K562 (cell line): ENCODE results near the gene NCAPG2. TPM values are rescaled to one million over a fixed set of nuclear protein-coding genes. Genes with fewer than 3 reads are reported as not detected.

ENCODE experiments used
- ATAC-seq: fragments of 200-7000 bp; cut with Tn5 transposase; 3 replicates; pipeline ENCODE4 v1.9.1; 2020; ENCODE audit warnings: moderate library complexity
- BruUV-seq: library from RNA; stranded (reverse); fragments of 400-500 nt; replicated peaks from 2 replicates; lab custom pipeline; 2021; lab: Mats Ljungman, UMichigan
- CTCF ChIA-PET: fragments of 300-600 bp; formaldehyde crosslinking; extraction: SDS; loops from one replicate; lab custom pipeline; 2021; ENCODE audit warnings: low intra/inter-chr PET ratio; lab: Yijun Ruan, JAX
- POLR2A ChIA-PET: fragments of 300-600, 350-650 bp; sonication (Branson Sonifier 250); formaldehyde crosslinking; extraction: SDS; loops from one replicate; lab custom pipeline; 2021; ENCODE audit warnings: antibody characterized with exemption, inconsistent platforms; lab: Yijun Ruan, JAX
- DNase-seq, 4 experiments: peaks; one replicate each; pipeline versions ENCODE4 v3.0.0 to v3.0.0-alpha.2; 2011 to 2018; ENCODE audit warnings: low spot score in 3 of 4, mixed read lengths in 3 of 4; ENCODE audit errors: extremely low read depth in 1 of 4
- FAIRE-seq: peaks from 2 replicates; lab custom pipeline; 2011; peaks lifted over from hg19 to GRCh38; lab: Jason Lieb, UNC
- H2AFZ ChIP-seq: 2 replicates; pipeline ENCODE4 v1.6.0; 2011; ENCODE audit warnings: low read depth, low read length, control low read depth, inconsistent platforms
- H3K27ac ChIP-seq: fragments of 200-600 bp; 3 replicates; pipeline ENCODE4 v1.8.0; 2011; ENCODE audit warnings: low read depth, mild to moderate bottlenecking, control low read depth, inconsistent platforms, low read length, moderate library complexity, mixed read lengths; ENCODE audit errors: extremely low read depth
- H3K27me3 ChIP-seq, 2 experiments: fragments of 300-600 bp in 1 of 2; 2 replicates in 1 of 2; 3 replicates in 1 of 2; pipeline versions ENCODE4 v1.6.0 to v1.8.0; 2011; ENCODE audit warnings: inconsistent platforms in 2 of 2, low read length in 2 of 2, mild to moderate bottlenecking in 1 of 2, mixed read lengths in 1 of 2, moderate library complexity in 1 of 2; ENCODE audit not compliant: control insufficient read depth in 2 of 2, insufficient read depth in 2 of 2
- H3K36me3 ChIP-seq: fragments of 300-600 bp; 3 replicates; pipeline ENCODE4 v1.8.0; 2011; ENCODE audit warnings: mild to moderate bottlenecking, low read length, inconsistent platforms; ENCODE audit not compliant: control insufficient read depth, insufficient read depth
- H3K4me1 ChIP-seq, 2 experiments: fragments of 200-600 bp in 1 of 2; replicated peaks in 1 of 2; 2 replicates in 1 of 2; 3 replicates in 1 of 2; pipeline versions ENCODE4 v1.5.1 to v1.8.0; 2011; ENCODE audit warnings: inconsistent platforms in 2 of 2, low read length in 2 of 2, mild to moderate bottlenecking in 1 of 2, mixed read lengths in 1 of 2, moderate library complexity in 1 of 2; ENCODE audit not compliant: control insufficient read depth in 2 of 2, insufficient read depth in 2 of 2
- H3K4me2 ChIP-seq: 2 replicates; pipeline ENCODE4 v1.6.1; 2011; ENCODE audit warnings: low read length, control low read depth, inconsistent platforms, mixed read lengths; ENCODE audit not compliant: insufficient read depth
- H3K4me3 ChIP-seq: fragments of 200-600 bp; sonication (generic), shearing (Covaris generic); 2 replicates; pipeline ENCODE4 v1.5.1; 2016; ENCODE audit warnings: control low read depth, inconsistent platforms
- H3K79me2 ChIP-seq: fragments of 200-600 bp; 3 replicates; pipeline ENCODE4 v1.8.0; 2011; ENCODE audit warnings: low read length, inconsistent platforms; ENCODE audit not compliant: control insufficient read depth, insufficient read depth
- H3K9ac ChIP-seq, 2 experiments: 2 replicates each; pipeline versions ENCODE4 v1.6.0 to v1.6.1; 2011; ENCODE audit warnings: low read depth in 2 of 2, low read length in 2 of 2, control low read depth in 1 of 2, inconsistent platforms in 1 of 2, mild to moderate bottlenecking in 1 of 2, mixed read lengths in 1 of 2; ENCODE audit not compliant: insufficient read depth in 1 of 2
- H3K9me1 ChIP-seq: one replicate; pipeline ENCODE4 v1.6.0; 2011; ENCODE audit warnings: inconsistent platforms, mild to moderate bottlenecking, low read length, moderate library complexity; ENCODE audit not compliant: control insufficient read depth, insufficient read depth
- H3K9me3 ChIP-seq: replicated peaks from 2 replicates; pipeline ENCODE4 v1.5.1; 2011; ENCODE audit warnings: low read depth, low read length, inconsistent platforms; ENCODE audit not compliant: control insufficient read depth, insufficient read depth
- H4K20me1 ChIP-seq: replicated peaks from 2 replicates; pipeline ENCODE4 v1.6.1; 2011; ENCODE audit warnings: low read length, inconsistent platforms, mixed read lengths; ENCODE audit not compliant: control insufficient read depth, insufficient read depth
- ARID1B ChIP-seq: fragments of 450-650 bp; IDR thresholded peaks from 2 replicates; pipeline ENCODE4 v1.6.1; 2016; ENCODE audit warnings: antibody characterized with exemption, mild to moderate bottlenecking, inconsistent platforms
- BCOR ChIP-seq: fragments of 450-650 bp; IDR thresholded peaks from 2 replicates; pipeline ENCODE4 v1.6.1; 2016
- CBFA2T2 ChIP-seq: fragments of 450-650 bp; conservative IDR thresholded peaks from 2 replicates; pipeline ENCODE4 v1.6.1; 2017; ENCODE audit warnings: mild to moderate bottlenecking
- CBFA2T3 ChIP-seq: fragments of 450-650 bp; IDR thresholded peaks from 2 replicates; pipeline ENCODE4 v1.6.1; 2017
- CBX3 ChIP-seq, 2 experiments: IDR thresholded peaks; 1 replicate in 1 of 2; 2 replicates in 1 of 2; pipeline ENCODE4 v1.6.1; 2012; ENCODE audit warnings: inconsistent platforms in 2 of 2, low read length in 2 of 2, borderline replicate concordance in 1 of 2, control low read depth in 1 of 2
- CHD4 ChIP-seq: fragments of 200-600 bp; sonication (generic); IDR thresholded peaks from 3 replicates; pipeline ENCODE4 v1.6.1; 2012; ENCODE audit warnings: low read depth, mild to moderate bottlenecking, mixed read lengths, low read length, inconsistent platforms; ENCODE audit not compliant: insufficient read depth, insufficient replicate concordance, poor library complexity, severe bottlenecking
- EP300 ChIP-seq: IDR thresholded peaks from 2 replicates; pipeline ENCODE4 v1.6.1; 2012; ENCODE audit warnings: low read length, improper control_type of control experiment
- GATA2 ChIP-seq: sonication (generic); formaldehyde crosslinking; IDR thresholded peaks from 2 replicates; pipeline ENCODE4 v1.4.0; 2020; ENCODE audit warnings: mild to moderate bottlenecking, missing genetic modification reagents
- HDAC2 ChIP-seq: fragments of 450-650 bp; IDR thresholded peaks from 2 replicates; pipeline ENCODE4 v1.6.1; 2016; ENCODE audit warnings: mild to moderate bottlenecking
- KDM1A ChIP-seq, 2 experiments: fragments of 450-650 bp; IDR thresholded peaks; 2 replicates each; pipeline ENCODE4 v1.6.1; 2016; ENCODE audit warnings: mild to moderate bottlenecking in 2 of 2
- KDM5B ChIP-seq: fragments of 200-600 bp; sonication (generic); IDR thresholded peaks from 2 replicates; pipeline ENCODE4 v1.6.1; 2012; ENCODE audit warnings: low read depth, mild to moderate bottlenecking, moderate library complexity, low read length, control low read depth, inconsistent platforms; ENCODE audit not compliant: insufficient replicate concordance
- MEIS2 ChIP-seq: fragments of 450-650 bp; IDR thresholded peaks from 2 replicates; pipeline ENCODE4 v1.6.1; 2014; ENCODE audit warnings: mild to moderate bottlenecking; ENCODE audit not compliant: partially characterized antibody
- NFIC ChIP-seq: fragments of 450-650 bp; IDR thresholded peaks from 2 replicates; pipeline ENCODE4 v1.6.1; 2017; ENCODE audit warnings: mild to moderate bottlenecking, inconsistent platforms
- NR2C1 ChIP-seq, 2 experiments: fragments of 450-650 bp; IDR thresholded peaks; 2 replicates each; pipeline ENCODE4 v1.6.1; 2017; ENCODE audit warnings: mild to moderate bottlenecking in 2 of 2, antibody characterized with exemption in 1 of 2, inconsistent platforms in 1 of 2, missing compliant biosample characterization in 1 of 2, missing genetic modification characterization in 1 of 2
- PHB2 ChIP-seq: fragments of 450-650 bp; IDR thresholded peaks from 2 replicates; pipeline ENCODE4 v1.6.1; 2017; ENCODE audit warnings: low read depth
- POLR2G ChIP-seq: fragments of 200-400 bp; formaldehyde crosslinking; IDR thresholded peaks from 2 replicates; pipeline ENCODE4 v1.6.1; 2017; ENCODE audit warnings: low read depth, mild to moderate bottlenecking, antibody characterized with exemption, low read length, moderate library complexity
- SMARCE1 ChIP-seq: fragments of 450-650 bp; IDR thresholded peaks from 2 replicates; pipeline ENCODE4 v1.7.1; 2016; ENCODE audit warnings: mild to moderate bottlenecking
- TOE1 ChIP-seq, 2 experiments: fragments of 450-650 bp in 1 of 2; sonication (generic) in 1 of 2; formaldehyde crosslinking in 1 of 2; IDR thresholded peaks; 2 replicates each; pipeline versions ENCODE4 v1.7.1 to v1.8.0; 2016 to 2022; ENCODE audit warnings: borderline replicate concordance in 2 of 2, mild to moderate bottlenecking in 2 of 2, antibody characterized with exemption in 1 of 2, inconsistent platforms in 1 of 2, low read depth in 1 of 2, missing genetic modification reagents in 1 of 2, moderate library complexity in 1 of 2
- WGBS: fragments of 100-300 bp; shearing (Covaris generic); methylation state at CpG from one replicate; pipeline ENCODE4 v1.1.6; 2016; ENCODE audit warnings: low coverage, mixed read lengths; ENCODE audit not compliant: insufficient coverage; ENCODE audit errors: missing lambda C conversion rate; 5-methylcytosine and 5-hydroxymethylcytosine counted together
- in situ Hi-C: fragments of 300-500 bp; cut with MboI; formaldehyde crosslinking; loops from 4 replicates; pipeline ENCODE4 v1.15.0; 2018; ENCODE audit warnings: inconsistent platforms, mixed read lengths
- intact Hi-C: fragments of 100-400 bp; cut with micrococcal nuclease; formaldehyde crosslinking; loops from 2 replicates; pipeline ENCODE4 v1.14.2; 2022
- polyA plus RNA-seq, 8 experiments: library from polyadenylated mRNA; depleted of rRNA in 4 of 8; stranded (reverse) in 5 of 8; unstranded in 3 of 8; fragments of >200 nt; fragmentation: Nextera tagmentation in 2 of 8; fragmentation: Illumina TruSeq in 1 of 8; extraction: Ambion mirVana in 2 of 8; extraction: Trizol in 1 of 8; gene quantifications; 2 replicates each; pipeline versions ENCODE4 v1.2.1 to v1.2.3, GENCODE V29; 2011 to 2014; ENCODE audit warnings: inconsistent platforms in 1 of 8, missing spikeins in 1 of 8
- total RNA-seq, 7 experiments: library from RNA; depleted of rRNA in 6 of 7; stranded (reverse); fragments of >200 nt in 6 of 7; fragmentation: Illumina TruSeq in 2 of 7; extraction: Trizol in 2 of 7; gene quantifications; 2 replicates each; pipeline versions ENCODE4 v1.2.1 to v1.2.3, GENCODE V29; 2011 to 2021; ENCODE audit warnings: low replicate concordance in 1 of 7
- TF ChIP-seq, protein P1 (sequence below): fragments of 250-450 bp; sonication (Bioruptor Pico); IDR thresholded peaks from 2 replicates; pipeline ENCODE4 v1.8.0; 2022; ENCODE audit warnings: moderate library complexity, mild to moderate bottlenecking, inconsistent platforms

Gene NCAPG2
- total and polyA plus RNA-seq, 9 of the 15 experiments (the other 6 are each of a cell fraction or from before 2014, with no cell fraction given), result 21.5 to 127 (median 86.1) TPM

DNA sequence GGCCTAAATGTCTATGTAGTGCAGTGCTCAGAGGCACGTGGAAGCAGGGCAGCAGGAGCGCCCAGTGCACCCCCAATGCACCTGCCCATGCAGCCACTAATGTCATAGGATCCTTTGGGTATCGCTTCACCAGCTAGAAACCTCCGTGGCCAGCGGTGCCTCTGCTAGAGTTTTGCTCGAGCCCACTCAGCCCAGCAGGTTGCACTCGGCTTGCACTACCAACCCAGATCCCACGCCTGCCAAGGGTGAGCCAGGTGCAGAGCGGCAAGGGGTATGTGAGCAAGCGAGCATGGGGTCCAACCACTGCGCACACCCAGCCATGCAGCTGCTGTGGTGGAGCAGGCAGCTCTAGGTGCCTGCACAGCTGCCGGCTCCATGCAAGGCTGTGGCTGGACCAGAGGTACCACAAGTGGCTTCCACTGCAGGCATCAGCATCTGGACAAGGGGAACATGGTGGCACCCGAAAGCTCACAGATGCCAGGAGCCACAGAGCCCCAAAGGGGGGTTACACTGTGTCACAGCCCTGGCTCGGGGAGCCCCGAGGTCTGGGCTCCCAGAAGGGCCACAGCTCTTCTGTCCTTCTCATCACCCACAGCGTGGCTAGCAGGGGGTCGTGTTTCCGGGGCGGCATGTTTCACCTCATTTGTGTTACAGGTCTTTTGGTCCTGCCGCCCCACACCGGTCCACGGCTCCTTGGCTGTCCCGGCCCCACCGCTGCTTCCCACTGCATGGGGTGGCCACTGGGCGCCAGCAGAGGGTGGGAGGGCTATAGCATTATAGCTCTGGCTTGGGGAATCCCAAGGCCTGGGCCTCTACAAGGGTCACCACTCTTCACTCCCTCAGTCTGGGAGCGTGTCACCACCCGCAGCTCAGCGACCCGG lies 2.3 kb upstream of the NCAPG2 start (continued):
- TF ChIP-seq CBX3 (IDR thresholded peaks at IDR 0.05; ENCODE audit: borderline replicate concordance in 1 of 2, low read length in 2 of 2), result peak in 1 of 2 experiments; percentile 56; a peak in 1 of 3 replicates
- peak; percentile 41; the same call in 1 of the 2 replicates for TF ChIP-seq POLR2G
- TF ChIP-seq KDM5B, result peak; percentile 16

DNA sequence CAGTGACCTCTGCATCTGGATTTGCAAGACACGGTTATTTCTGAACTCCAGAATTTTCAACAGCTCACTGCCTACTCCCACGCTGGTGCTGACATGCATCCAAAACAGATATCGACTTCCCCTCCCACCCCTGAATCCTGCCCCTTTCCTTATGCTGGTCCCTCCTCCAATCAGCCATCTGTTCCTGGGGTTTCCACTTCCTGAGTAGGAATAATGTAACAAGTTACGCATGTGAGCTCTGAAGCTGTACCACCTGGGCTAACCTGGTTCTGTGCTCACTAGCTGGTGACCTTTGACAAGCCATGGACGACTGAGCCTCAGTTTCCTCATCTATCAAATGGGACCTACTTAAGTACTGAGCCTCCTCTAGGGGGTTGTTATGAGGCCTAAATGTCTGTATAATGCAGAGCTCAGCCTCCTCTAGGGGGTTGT lies 1.7 kb upstream of the NCAPG2 start:
- FAIRE-seq (peak; percentile 74), DNase-seq (peak; percentile 70 to 77 (median 74)), ATAC-seq (no peak)
- 0 out of 2 replicates have a peak, but pooled peaks cover 3% of the 10 kb centered on the region for H4K20me1 ChIP-seq
- no TSS peak for BruUV-seq
- H3K9ac ChIP-seq, result peak overlapping the region in 1 of 2 experiments; percentile 21; a peak in 1 of 4 replicates
- H3K9me1 ChIP-seq, result peaks cover 2% of the 10 kb centered on the region
- peaks cover 21% of the 10 kb centered on the region for H3K36me3 ChIP-seq
- 0 out of 2 replicates have a peak overlapping the region, but pooled peaks have one; percentile 9 for H2AFZ ChIP-seq
- H3K4me1 ChIP-seq, result peaks cover 34 to 37% of the 10 kb centered on the region in 2 experiments
- H3K9me3 ChIP-seq, result peaks cover 8% of the 10 kb centered on the region
- H3K27me3 ChIP-seq, result no peaks in the 10 kb centered on the region
- peaks cover 38% of the 10 kb centered on the region for H3K79me2 ChIP-seq
- ChIA-PET CTCF (no interaction called here), POLR2A (interaction anchor here (1.2 to 2.5 kb wide), 4 partner anchors 8 to 12 kb away, joined by 4 to 11 read pairs (median 8); no protein-coding TSS in a partner anchor)
- intact Hi-C loops, result no loop called here
- peak overlapping the region; percentile 20; the same call in 2 of the 3 replicates for H3K27ac ChIP-seq
- 27% methylated on average over 5 of the region's 5 CpGs for WGBS
- in situ Hi-C loops, result no loop called here
- no peak overlapping the region for H3K4me3 ChIP-seq
- H3K4me2 ChIP-seq, result peak overlapping the region; percentile 99
- TF ChIP-seq CBFA2T3 (peak; percentile 75), NFIC (peak; percentile 55; the same call in 1 of the 2 replicates), PHB2 (0 out of 2 replicates have a peak, but pooled peaks have one; percentile 11), NR2C1 (IDR thresholded peaks at IDR 0.05) (peak; percentile 23; the same call in 1 of the 2 replicates), NR2C1 (tag; IDR thresholded peaks at IDR 0.05) (no peak), HDAC2 (peak; percentile 62; the same call in 1 of the 2 replicates), MEIS2 (peak; percentile 35), KDM1A (IDR thresholded peaks at IDR 0.05) (peak; percentile 73 to 83), CHD4 (peak; percentile 58), SMARCE1 (peak; percentile 46; the same call in 1 of the 2 replicates), ARID1B (peak; percentile 74), GATA2 (0 out of 2 replicates have a peak, but pooled peaks have one; percentile 32), BCOR (peak; percentile 89), CBFA2T2 (peak; percentile 55), EP300 (peak; percentile 43; the same call in 1 of the 2 replicates), TOE1 (IDR thresholded peaks at IDR 0.05; ENCODE audit: borderline replicate concordance) (no peak), TOE1 (CRISPR knock-in tag; IDR thresholded peaks at IDR 0.05; ENCODE audit: borderline replicate concordance, low read depth) (no peak)
- TF ChIP-seq, protein P1, sequence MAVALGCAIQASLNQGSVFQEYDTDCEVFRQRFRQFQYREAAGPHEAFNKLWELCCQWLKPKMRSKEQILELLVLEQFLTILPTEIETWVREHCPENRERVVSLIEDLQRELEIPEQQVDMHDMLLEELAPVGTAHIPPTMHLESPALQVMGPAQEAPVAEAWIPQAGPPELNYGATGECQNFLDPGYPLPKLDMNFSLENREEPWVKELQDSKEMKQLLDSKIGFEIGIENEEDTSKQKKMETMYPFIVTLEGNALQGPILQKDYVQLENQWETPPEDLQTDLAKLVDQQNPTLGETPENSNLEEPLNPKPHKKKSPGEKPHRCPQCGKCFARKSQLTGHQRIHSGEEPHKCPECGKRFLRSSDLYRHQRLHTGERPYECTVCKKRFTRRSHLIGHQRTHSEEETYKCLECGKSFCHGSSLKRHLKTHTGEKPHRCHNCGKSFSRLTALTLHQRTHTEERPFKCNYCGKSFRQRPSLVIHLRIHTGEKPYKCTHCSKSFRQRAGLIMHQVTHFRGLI, result no peak
